ENCODE results near the gene ETV1. TPM values are rescaled to one million over a fixed set of nuclear protein-coding genes. Genes with fewer than 3 reads are reported as not detected.
A peak's percentile ranks its signal among the peaks of the same experiment; 100 is the strongest.

The ETV1 gene
- total RNA-seq, 4 donors from 2014 or later, result 1.6 to 5.1 (median 2.0) TPM

GRCh38 chr7:13990984-13991790 is 1.7 kb upstream of the ETV1 start:
- no peaks in the 10 kb centered on the region for H3K9me3 ChIP-seq
- H3K36me3 ChIP-seq, result no peaks in the 10 kb centered on the region
- no peaks in the 10 kb centered on the region for H3K27me3 ChIP-seq
- TF ChIP-seq CTCF (IDR thresholded peaks at IDR 0.05), result peak in 1 of 6 experiments; percentile 37
- TF ChIP-seq POLR2A (IDR thresholded peaks at IDR 0.05), result no peak
- DNase-seq, result peak; percentile 66 to 91 (median 89)
- H3K4me3 ChIP-seq, result peak overlapping the region; percentile 34 to 78 (median 48)
- H3K27ac ChIP-seq, result peak overlapping the region; percentile 55 to 73 (median 64)
- H3K4me1 ChIP-seq, result peaks cover 0 to 9% (median 0%) of the 10 kb centered on the region in 4 donors

GRCh38 chr7:13990319-13990983 is 985 bp upstream of the ETV1 start:
- H3K27ac ChIP-seq, result peak overlapping the region; percentile 55 to 73 (median 64)
- H3K36me3 ChIP-seq, result no peaks in the 10 kb centered on the region
- peak overlapping the region; percentile 34 to 78 (median 48) for H3K4me3 ChIP-seq
- TF ChIP-seq CTCF (IDR thresholded peaks at IDR 0.05), result no peak
- TF ChIP-seq POLR2A (IDR thresholded peaks at IDR 0.05), result no peak
- H3K4me1 ChIP-seq, result peaks cover 0 to 9% (median 0%) of the 10 kb centered on the region in 4 donors
- H3K9me3 ChIP-seq, result no peaks in the 10 kb centered on the region
- peak; percentile 25 to 55 (median 54) for DNase-seq
- H3K27me3 ChIP-seq, result no peaks in the 10 kb centered on the region

DNA sequence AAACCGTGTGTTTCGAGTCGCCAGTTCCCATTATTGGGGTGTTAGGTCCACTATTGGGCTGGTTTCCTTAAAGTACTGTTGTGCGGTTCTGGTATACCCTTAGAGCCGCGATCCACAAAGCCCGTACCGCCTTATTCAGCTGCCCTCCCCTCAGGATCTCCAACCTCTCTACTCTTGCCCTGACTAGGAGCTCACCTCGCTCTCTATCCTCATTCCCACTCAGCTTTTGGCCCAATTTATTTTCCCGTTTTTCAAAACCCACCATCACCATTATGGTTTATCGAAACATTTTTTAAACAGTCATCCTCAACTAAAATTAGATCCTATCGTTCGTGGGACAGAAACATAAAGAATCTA is 461 bp upstream of the ETV1 start:
- peak overlapping the region; percentile 34 to 78 (median 48) for H3K4me3 ChIP-seq
- no peak for DNase-seq
- H3K27me3 ChIP-seq, result no peaks in the 10 kb centered on the region
- H3K4me1 ChIP-seq, result peaks cover 0 to 9% (median 0%) of the 10 kb centered on the region in 4 donors
- H3K9me3 ChIP-seq, result no peaks in the 10 kb centered on the region
- TF ChIP-seq POLR2A (IDR thresholded peaks at IDR 0.05) (no peak), CTCF (IDR thresholded peaks at IDR 0.05) (no peak)
- peak overlapping the region; percentile 40 to 73 (median 64) for H3K27ac ChIP-seq
- H3K36me3 ChIP-seq, result no peaks in the 10 kb centered on the region

DNA sequence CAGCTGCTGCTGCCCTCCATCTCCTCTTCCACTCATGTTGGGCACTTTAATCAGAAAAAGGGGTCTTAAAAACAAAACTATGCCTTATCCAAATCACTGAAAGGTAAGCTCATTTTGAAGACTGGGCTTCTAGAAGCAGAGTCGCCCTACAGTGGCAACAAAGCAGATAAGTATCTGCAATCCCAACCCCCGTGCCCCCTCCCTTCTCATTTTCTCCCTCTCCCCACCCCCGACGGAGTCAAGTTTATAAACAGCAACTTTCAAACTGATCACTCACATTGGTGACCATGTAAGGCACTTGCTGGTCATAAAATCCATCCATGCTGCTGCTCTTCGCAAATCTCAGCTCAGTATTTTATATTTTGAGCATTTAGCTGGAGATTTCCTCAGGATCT is 738 bp downstream of the ETV1 start:
- no peaks in the 10 kb centered on the region for H3K27me3 ChIP-seq
- no peaks in the 10 kb centered on the region for H3K9me3 ChIP-seq
- H3K4me1 ChIP-seq, result peaks cover 0 to 9% (median 0%) of the 10 kb centered on the region in 4 donors
- no peaks in the 10 kb centered on the region for H3K36me3 ChIP-seq
- DNase-seq, result no peak
- peak overlapping the region; percentile 33 to 78 (median 45) for H3K4me3 ChIP-seq
- TF ChIP-seq POLR2A (IDR thresholded peaks at IDR 0.05) (no peak), CTCF (IDR thresholded peaks at IDR 0.05) (no peak)
- H3K27ac ChIP-seq, result peak overlapping the region in 2 of 4 donors; percentile 40 to 73

GRCh38 chr7:13988065-13988464 is 1.4 kb downstream of the ETV1 start:
- Histone ChIP-seq H3K27me3 (no peaks in the 10 kb centered on the region), H3K9me3 (no peaks in the 10 kb centered on the region), H3K27ac (no peak overlapping the region), H3K4me1 (peaks cover 0 to 9% (median 0%) of the 10 kb centered on the region in 4 donors), H3K4me3 (no peak overlapping the region), H3K36me3 (no peaks in the 10 kb centered on the region)
- TF ChIP-seq POLR2A (IDR thresholded peaks at IDR 0.05), result no peak
- TF ChIP-seq CTCF (IDR thresholded peaks at IDR 0.05), result no peak
- DNase-seq, result no peak
